Panc1 (cell line): ENCODE data around the gene SUPV3L1.

Experiments
- POLR2AphosphoS5 ChIP-seq: IDR thresholded peaks from 2 replicates; pipeline ENCODE4 v1.6.1; 2012; ENCODE audit warnings: mild to moderate bottlenecking, low read depth, low read length, moderate library complexity
- REST ChIP-seq, 2 experiments: IDR thresholded peaks; 2 replicates each; pipeline ENCODE4 v1.6.1; 2011 to 2012; ENCODE audit warnings: low read depth in 2 of 2, control low read depth in 1 of 2, low read length in 1 of 2, mild to moderate bottlenecking in 1 of 2, moderate library complexity in 1 of 2; ENCODE audit not compliant: insufficient read depth in 1 of 2
- TCF7L2 ChIP-seq: IDR thresholded peaks from 2 replicates; pipeline ENCODE4 v1.6.1; 2011; ENCODE audit warnings: mild to moderate bottlenecking, low read depth, low read length, inconsistent platforms
- TF ChIP-seq, protein P1 (sequence below): fragments of 450-650 bp; IDR thresholded peaks from 2 replicates; pipeline ENCODE4 v1.5.1; 2017; ENCODE audit warnings: mild to moderate bottlenecking

GRCh38 chr10:69213591-69214311 is 33.7 kb downstream of the SUPV3L1 start:
- TF ChIP-seq, protein P1, sequence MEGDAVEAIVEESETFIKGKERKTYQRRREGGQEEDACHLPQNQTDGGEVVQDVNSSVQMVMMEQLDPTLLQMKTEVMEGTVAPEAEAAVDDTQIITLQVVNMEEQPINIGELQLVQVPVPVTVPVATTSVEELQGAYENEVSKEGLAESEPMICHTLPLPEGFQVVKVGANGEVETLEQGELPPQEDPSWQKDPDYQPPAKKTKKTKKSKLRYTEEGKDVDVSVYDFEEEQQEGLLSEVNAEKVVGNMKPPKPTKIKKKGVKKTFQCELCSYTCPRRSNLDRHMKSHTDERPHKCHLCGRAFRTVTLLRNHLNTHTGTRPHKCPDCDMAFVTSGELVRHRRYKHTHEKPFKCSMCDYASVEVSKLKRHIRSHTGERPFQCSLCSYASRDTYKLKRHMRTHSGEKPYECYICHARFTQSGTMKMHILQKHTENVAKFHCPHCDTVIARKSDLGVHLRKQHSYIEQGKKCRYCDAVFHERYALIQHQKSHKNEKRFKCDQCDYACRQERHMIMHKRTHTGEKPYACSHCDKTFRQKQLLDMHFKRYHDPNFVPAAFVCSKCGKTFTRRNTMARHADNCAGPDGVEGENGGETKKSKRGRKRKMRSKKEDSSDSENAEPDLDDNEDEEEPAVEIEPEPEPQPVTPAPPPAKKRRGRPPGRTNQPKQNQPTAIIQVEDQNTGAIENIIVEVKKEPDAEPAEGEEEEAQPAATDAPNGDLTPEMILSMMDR = no peak
- TF ChIP-seq TCF7L2 (no peak), POLR2AphosphoS5 (no peak), REST (IDR thresholded peaks at IDR 0.05; ENCODE audit: insufficient read depth in 1 of 2, low read depth in 2 of 2, low read length in 1 of 2) (no peak)
